HepG2 (cell line): ENCODE measurements around the gene PPY. TPM values are rescaled to one million over a fixed set of nuclear protein-coding genes. Genes with fewer than 3 reads are reported as not detected.

Experiments
- ATAC-seq: fragments of 200-7000 bp; cut with Tn5 transposase; 3 replicates; pipeline ENCODE4 v1.9.1; 2020; ENCODE audit warnings: mild to moderate bottlenecking, moderate library complexity
- BruUV-seq: library from RNA; stranded (reverse); fragments of 400-500 nt; replicated peaks from 2 replicates; lab custom pipeline; 2021; lab: Mats Ljungman, UMichigan
- CTCF ChIA-PET: fragments of 300-600 bp; formaldehyde crosslinking; extraction: SDS; loops from one replicate; lab custom pipeline; 2021; ENCODE audit warnings: low total read pairs, inconsistent platforms, low intra/inter-chr PET ratio; lab: Yijun Ruan, JAX
- POLR2A ChIA-PET: fragments of 350-600 bp; sonication (Branson Sonifier 250); formaldehyde crosslinking; loops from one replicate; lab custom pipeline; 2020; ENCODE audit warnings: antibody characterized with exemption, inconsistent platforms; lab: Yijun Ruan, JAX
- DNase-seq: peaks from one replicate; pipeline ENCODE4 v3.0.0-alpha.2; 2015; ENCODE audit warnings: low spot score
- FAIRE-seq: peaks from 3 replicates; lab custom pipeline; 2011; peaks lifted over from hg19 to GRCh38; lab: Jason Lieb, UNC
- H2AFZ ChIP-seq: one replicate; pipeline ENCODE4 v1.6.1; 2011; ENCODE audit warnings: low read length, inconsistent platforms
- H3K27ac ChIP-seq: fragments of 300-600 bp; 3 replicates; pipeline ENCODE4 v1.8.0; 2011; ENCODE audit warnings: mixed run types, mild to moderate bottlenecking, mixed read lengths, low read length, inconsistent platforms; ENCODE audit not compliant: insufficient read depth; ENCODE audit errors: extremely low read length
- H3K27me3 ChIP-seq, 2 experiments: fragments of 200-600 bp in 1 of 2; 2 replicates in 1 of 2; 3 replicates in 1 of 2; pipeline versions ENCODE4 v1.6.0 to v1.8.0; 2011; ENCODE audit warnings: low read length in 2 of 2, mild to moderate bottlenecking in 2 of 2, moderate library complexity in 2 of 2, inconsistent platforms in 1 of 2; ENCODE audit not compliant: insufficient read depth in 2 of 2, control insufficient read depth in 1 of 2
- H3K36me3 ChIP-seq, 2 experiments: fragments of 200-600 bp in 1 of 2; replicated peaks in 1 of 2; 2 replicates in 1 of 2; 3 replicates in 1 of 2; pipeline versions ENCODE4 v1.5.1 to v1.8.0; 2011; ENCODE audit warnings: low read length in 2 of 2, inconsistent platforms in 1 of 2; ENCODE audit not compliant: insufficient read depth in 2 of 2, control insufficient read depth in 1 of 2
- H3K4me1 ChIP-seq: 2 replicates; pipeline ENCODE4 v1.5.1; 2012; ENCODE audit warnings: low read length, inconsistent platforms; ENCODE audit not compliant: insufficient read depth
- H3K4me2 ChIP-seq: 2 replicates; pipeline ENCODE4 v1.6.0; 2011; ENCODE audit warnings: low read depth, low read length, inconsistent platforms
- H3K4me3 ChIP-seq, 3 experiments: fragments of 200-600 bp in 1 of 3; sonication (generic), shearing (Covaris generic) in 1 of 3; replicated peaks in 1 of 3; 2 replicates each; pipeline ENCODE4 v1.5.1; 2011 to 2016; ENCODE audit warnings: low read length in 3 of 3, inconsistent platforms in 2 of 3, low read depth in 2 of 3, mild to moderate bottlenecking in 2 of 3, control low read depth in 1 of 3, mixed read lengths in 1 of 3; ENCODE audit not compliant: insufficient read depth in 1 of 3
- H3K79me2 ChIP-seq: one replicate; pipeline ENCODE4 v1.6.1; 2011; ENCODE audit warnings: low read length, inconsistent platforms; ENCODE audit not compliant: insufficient read depth
- H3K9ac ChIP-seq: 2 replicates; pipeline ENCODE4 v1.6.0; 2011; ENCODE audit warnings: mild to moderate bottlenecking, low read depth, low read length, inconsistent platforms; ENCODE audit not compliant: insufficient read depth
- H3K9me3 ChIP-seq: 2 replicates; pipeline ENCODE4 v1.5.1; 2012; ENCODE audit warnings: mild to moderate bottlenecking, low read length
- H4K20me1 ChIP-seq: 2 replicates; pipeline ENCODE4 v1.6.0; 2011; ENCODE audit warnings: inconsistent platforms, mild to moderate bottlenecking, low read length, moderate library complexity; ENCODE audit not compliant: insufficient read depth
- HHEX ChIP-seq: IDR thresholded peaks from 2 replicates; pipeline ENCODE4 v1.6.1; 2016; ENCODE audit warnings: control low read depth
- HNRNPUL1 ChIP-seq: fragments of 200-400 bp; formaldehyde crosslinking; IDR thresholded peaks from 2 replicates; pipeline ENCODE4 v1.6.1; 2017; ENCODE audit warnings: low read depth, mild to moderate bottlenecking, low read length, moderate library complexity
- NFIC ChIP-seq: IDR thresholded peaks from 2 replicates; pipeline ENCODE4 v1.6.1; 2012; ENCODE audit warnings: mild to moderate bottlenecking, low read length, inconsistent platforms
- TARDBP ChIP-seq: sonication (generic); formaldehyde crosslinking; IDR thresholded peaks from 2 replicates; pipeline ENCODE4 v1.8.0; 2022; ENCODE audit warnings: mild to moderate bottlenecking, missing genetic modification reagents
- THAP11 ChIP-seq: IDR thresholded peaks from 2 replicates; pipeline ENCODE4 v1.6.1; 2016; ENCODE audit warnings: missing biosample characterization, missing genetic modification reagents
- ZFP36 ChIP-seq: fragments of 150-350 bp; IDR thresholded peaks from 2 replicates; pipeline ENCODE4 v1.6.1; 2018; ENCODE audit warnings: borderline replicate concordance, low read length, low read depth; ENCODE audit not compliant: partially characterized antibody
- ZNF292 ChIP-seq: sonication (generic); formaldehyde crosslinking; IDR thresholded peaks from 2 replicates; pipeline ENCODE4 v1.8.1; 2022; ENCODE audit warnings: mild to moderate bottlenecking, low read depth, missing genetic modification reagents, borderline replicate concordance
- WGBS: methylation state at CpG from one replicate; pipeline ENCODE4 v1.1.6; 2017; ENCODE audit warnings: low lambda C conversion rate; 5-methylcytosine and 5-hydroxymethylcytosine counted together
- in situ Hi-C: cut with HindIII; loops from 2 replicates; pipeline ENCODE4 v1.10.0; 2017; ENCODE audit warnings: low pct_unique_long_range_greater_than_20kb; ENCODE audit not compliant: extremely low pct_ligation_motif_present
- intact Hi-C: fragments of 100-400 bp; cut with micrococcal nuclease; formaldehyde crosslinking; loops from one replicate; pipeline ENCODE4 v1.10.0; 2022; ENCODE audit not compliant: unreplicated experiment
- polyA plus RNA-seq, 8 experiments: library from polyadenylated mRNA; depleted of rRNA in 3 of 8; stranded (reverse) in 7 of 8; unstranded in 1 of 8; fragments of >200 nt; fragmentation: Illumina TruSeq in 4 of 8; extraction: Trizol in 4 of 8; gene quantifications; 2 replicates each; pipeline versions ENCODE4 v1.2.1 to v1.2.3, GENCODE V29; 2011 to 2016; ENCODE audit warnings: low read depth in 4 of 8, missing spikeins in 1 of 8, mixed read lengths in 1 of 8; ENCODE audit not compliant: insufficient read depth in 1 of 8
- total RNA-seq, 5 experiments: library from RNA; depleted of rRNA; stranded (reverse); fragments of >200 nt; fragmentation: Illumina TruSeq; extraction: Trizol; gene quantifications; 2 replicates each; pipeline ENCODE4 v1.2.3, GENCODE V29; 2016; ENCODE audit warnings: low read depth in 1 of 5
- TF ChIP-seq, protein P1 (sequence below): sonication (generic); formaldehyde crosslinking; IDR thresholded peaks from 2 replicates; pipeline ENCODE4 v1.4.0; 2020; ENCODE audit warnings: mild to moderate bottlenecking, missing genetic modification reagents, borderline replicate concordance
- TF ChIP-seq, protein P2 (sequence below): sonication (generic); formaldehyde crosslinking; IDR thresholded peaks from 2 replicates; pipeline ENCODE4 v1.8.0; 2022; ENCODE audit warnings: mild to moderate bottlenecking, missing genetic modification reagents, borderline replicate concordance
- TF ChIP-seq, protein P3 (sequence below): sonication (generic); formaldehyde crosslinking; IDR thresholded peaks from 2 replicates; pipeline ENCODE4 v1.4.0; 2020; ENCODE audit warnings: mild to moderate bottlenecking, missing genetic modification reagents, borderline replicate concordance
- TF ChIP-seq, protein P4 (sequence below): sonication (generic); formaldehyde crosslinking; IDR thresholded peaks from 2 replicates; pipeline ENCODE4 v1.4.0; 2020; ENCODE audit warnings: missing genetic modification reagents

PPY gene
- total and polyA plus RNA-seq, 2 of the 13 experiments (the other 11 are each of a cell fraction or from before 2014, with no cell fraction given), result not detected

DNA sequence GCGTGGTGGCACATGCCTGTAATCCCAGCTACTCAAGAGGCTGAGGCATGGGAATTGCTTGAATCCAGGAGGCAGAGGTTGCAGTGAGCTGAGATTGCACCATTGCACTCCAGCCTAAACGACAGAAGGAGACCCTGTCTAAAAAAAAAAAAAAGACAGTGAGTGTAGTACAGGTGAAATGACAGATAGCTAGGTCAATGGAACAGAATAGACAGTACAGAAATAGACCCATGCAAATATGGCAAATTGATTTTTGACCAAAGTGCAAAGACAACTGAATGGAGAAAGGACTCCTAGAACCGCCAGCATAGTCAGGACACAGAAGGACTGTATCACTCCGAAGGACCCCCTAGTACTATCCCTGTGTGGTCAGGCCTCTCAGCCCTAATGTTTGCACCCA, 28.1 kb upstream of the PPY start:
- Histone ChIP-seq H4K20me1 (no peaks in the 10 kb centered on the region), H3K9ac (no peak overlapping the region), H3K79me2 (no peaks in the 10 kb centered on the region), H3K36me3 (no peaks in the 10 kb centered on the region), H3K4me3 (no peak overlapping the region; a peak in 1 of 6 replicates), H3K27ac (no peak overlapping the region), H2AFZ (no peak overlapping the region), H3K9me3 (no peaks in the 10 kb centered on the region), H3K4me2 (peak overlapping the region; percentile 36; the same call in 1 of the 2 replicates), H3K27me3 (peaks cover 4 to 37% of the 10 kb centered on the region in 2 experiments; a peak in 3 of 5 replicates), H3K4me1 (peaks cover 58% of the 10 kb centered on the region)
- WGBS, result 1% methylated on average over 4 of the region's 4 CpGs
- ChIA-PET POLR2A (no interaction called here), CTCF (no interaction called here)
- FAIRE-seq (no peak), DNase-seq (peak; percentile 29), ATAC-seq (peak; percentile 71)
- intact Hi-C loops, result no loop called here
- in situ Hi-C loops, result no loop called here
- no TSS peak for BruUV-seq
- TF ChIP-seq TARDBP (CRISPR knock-in tag), result no peak
- TF ChIP-seq, protein P1, sequence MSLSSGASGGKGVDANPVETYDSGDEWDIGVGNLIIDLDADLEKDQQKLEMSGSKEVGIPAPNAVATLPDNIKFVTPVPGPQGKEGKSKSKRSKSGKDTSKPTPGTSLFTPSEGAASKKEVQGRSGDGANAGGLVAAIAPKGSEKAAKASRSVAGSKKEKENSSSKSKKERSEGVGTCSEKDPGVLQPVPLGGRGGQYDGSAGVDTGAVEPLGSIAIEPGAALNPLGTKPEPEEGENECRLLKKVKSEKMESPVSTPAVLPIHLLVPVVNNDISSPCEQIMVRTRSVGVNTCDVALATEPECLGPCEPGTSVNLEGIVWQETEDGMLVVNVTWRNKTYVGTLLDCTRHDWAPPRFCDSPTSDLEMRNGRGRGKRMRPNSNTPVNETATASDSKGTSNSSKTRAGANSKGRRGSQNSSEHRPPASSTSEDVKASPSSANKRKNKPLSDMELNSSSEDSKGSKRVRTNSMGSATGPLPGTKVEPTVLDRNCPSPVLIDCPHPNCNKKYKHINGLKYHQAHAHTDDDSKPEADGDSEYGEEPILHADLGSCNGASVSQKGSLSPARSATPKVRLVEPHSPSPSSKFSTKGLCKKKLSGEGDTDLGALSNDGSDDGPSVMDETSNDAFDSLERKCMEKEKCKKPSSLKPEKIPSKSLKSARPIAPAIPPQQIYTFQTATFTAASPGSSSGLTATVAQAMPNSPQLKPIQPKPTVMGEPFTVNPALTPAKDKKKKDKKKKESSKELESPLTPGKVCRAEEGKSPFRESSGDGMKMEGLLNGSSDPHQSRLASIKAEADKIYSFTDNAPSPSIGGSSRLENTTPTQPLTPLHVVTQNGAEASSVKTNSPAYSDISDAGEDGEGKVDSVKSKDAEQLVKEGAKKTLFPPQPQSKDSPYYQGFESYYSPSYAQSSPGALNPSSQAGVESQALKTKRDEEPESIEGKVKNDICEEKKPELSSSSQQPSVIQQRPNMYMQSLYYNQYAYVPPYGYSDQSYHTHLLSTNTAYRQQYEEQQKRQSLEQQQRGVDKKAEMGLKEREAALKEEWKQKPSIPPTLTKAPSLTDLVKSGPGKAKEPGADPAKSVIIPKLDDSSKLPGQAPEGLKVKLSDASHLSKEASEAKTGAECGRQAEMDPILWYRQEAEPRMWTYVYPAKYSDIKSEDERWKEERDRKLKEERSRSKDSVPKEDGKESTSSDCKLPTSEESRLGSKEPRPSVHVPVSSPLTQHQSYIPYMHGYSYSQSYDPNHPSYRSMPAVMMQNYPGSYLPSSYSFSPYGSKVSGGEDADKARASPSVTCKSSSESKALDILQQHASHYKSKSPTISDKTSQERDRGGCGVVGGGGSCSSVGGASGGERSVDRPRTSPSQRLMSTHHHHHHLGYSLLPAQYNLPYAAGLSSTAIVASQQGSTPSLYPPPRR (CRISPR knock-in tag), result peak; percentile 14; the same call in 1 of the 2 replicates
- TF ChIP-seq HNRNPUL1, result no peak
- TF ChIP-seq NFIC, result peak; percentile 37; the same call in 1 of the 2 replicates
- TF ChIP-seq, protein P2, sequence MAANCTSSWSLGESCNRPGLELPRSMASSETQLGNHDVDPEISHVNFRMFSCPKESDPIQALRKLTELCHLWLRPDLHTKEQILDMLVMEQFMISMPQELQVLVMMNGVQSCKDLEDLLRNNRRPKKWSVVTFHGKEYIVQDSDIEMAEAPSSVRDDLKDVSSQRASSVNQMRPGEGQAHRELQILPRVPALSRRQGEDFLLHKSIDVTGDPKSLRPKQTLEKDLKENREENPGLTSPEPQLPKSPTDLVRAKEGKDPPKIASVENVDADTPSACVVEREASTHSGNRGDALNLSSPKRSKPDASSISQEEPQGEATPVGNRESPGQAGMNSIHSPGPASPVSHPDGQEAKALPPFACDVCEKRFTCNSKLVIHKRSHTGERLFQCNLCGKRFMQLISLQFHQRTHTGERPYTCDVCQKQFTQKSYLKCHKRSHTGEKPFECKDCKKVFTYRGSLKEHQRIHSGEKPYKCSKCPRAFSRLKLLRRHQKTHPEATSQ (CRISPR knock-in tag), result no peak
- TF ChIP-seq HHEX (CRISPR knock-in tag), result 0 out of 2 replicates have a peak, but pooled peaks have one; percentile 13
- TF ChIP-seq, protein P3, sequence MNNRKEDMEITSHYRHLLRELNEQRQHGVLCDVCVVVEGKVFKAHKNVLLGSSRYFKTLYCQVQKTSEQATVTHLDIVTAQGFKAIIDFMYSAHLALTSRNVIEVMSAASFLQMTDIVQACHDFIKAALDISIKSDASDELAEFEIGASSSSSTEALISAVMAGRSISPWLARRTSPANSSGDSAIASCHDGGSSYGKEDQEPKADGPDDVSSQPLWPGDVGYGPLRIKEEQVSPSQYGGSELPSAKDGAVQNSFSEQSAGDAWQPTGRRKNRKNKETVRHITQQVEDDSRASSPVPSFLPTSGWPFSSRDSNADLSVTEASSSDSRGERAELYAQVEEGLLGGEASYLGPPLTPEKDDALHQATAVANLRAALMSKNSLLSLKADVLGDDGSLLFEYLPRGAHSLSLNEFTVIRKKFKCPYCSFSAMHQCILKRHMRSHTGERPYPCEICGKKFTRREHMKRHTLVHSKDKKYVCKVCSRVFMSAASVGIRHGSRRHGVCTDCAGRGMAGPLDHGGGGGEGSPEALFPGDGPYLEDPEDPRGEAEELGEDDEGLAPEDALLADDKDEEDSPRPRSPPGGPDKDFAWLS (CRISPR knock-in tag), result no peak
- TF ChIP-seq, protein P4, sequence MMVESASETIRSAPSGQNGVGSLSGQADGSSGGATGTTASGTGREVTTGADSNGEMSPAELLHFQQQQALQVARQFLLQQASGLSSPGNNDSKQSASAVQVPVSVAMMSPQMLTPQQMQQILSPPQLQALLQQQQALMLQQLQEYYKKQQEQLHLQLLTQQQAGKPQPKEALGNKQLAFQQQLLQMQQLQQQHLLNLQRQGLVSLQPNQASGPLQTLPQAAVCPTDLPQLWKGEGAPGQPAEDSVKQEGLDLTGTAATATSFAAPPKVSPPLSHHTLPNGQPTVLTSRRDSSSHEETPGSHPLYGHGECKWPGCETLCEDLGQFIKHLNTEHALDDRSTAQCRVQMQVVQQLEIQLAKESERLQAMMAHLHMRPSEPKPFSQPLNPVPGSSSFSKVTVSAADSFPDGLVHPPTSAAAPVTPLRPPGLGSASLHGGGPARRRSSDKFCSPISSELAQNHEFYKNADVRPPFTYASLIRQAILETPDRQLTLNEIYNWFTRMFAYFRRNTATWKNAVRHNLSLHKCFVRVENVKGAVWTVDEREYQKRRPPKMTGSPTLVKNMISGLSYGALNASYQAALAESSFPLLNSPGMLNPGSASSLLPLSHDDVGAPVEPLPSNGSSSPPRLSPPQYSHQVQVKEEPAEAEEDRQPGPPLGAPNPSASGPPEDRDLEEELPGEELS (CRISPR knock-in tag), result no peak
- TF ChIP-seq ZNF292 (CRISPR knock-in tag), result peak; percentile 72; the same call in 1 of the 2 replicates
- TF ChIP-seq ZFP36, result no peak
- peak; percentile 46; the same call in 1 of the 2 replicates for TF ChIP-seq THAP11 (CRISPR knock-in tag)
